OCI-LY3 (cell line): ENCODE results near the gene GPRC5B.

Experiments
- H2AFZ ChIP-seq: fragments of 200-600, 300-600 bp; shearing (Covaris generic); 2 replicates; pipeline ENCODE4 v1.6.0; 2014; ENCODE audit warnings: antibody characterized with exemption, low read depth, low read length
- H3K27ac ChIP-seq: fragments of 200-600, 300-600 bp; sonication (generic); 2 replicates; pipeline ENCODE4 v1.5.1; 2014; ENCODE audit warnings: mild to moderate bottlenecking, low read length, moderate library complexity, mixed read lengths
- H3K27me3 ChIP-seq: fragments of 200-600, 300-600 bp; sonication (generic); 2 replicates; pipeline ENCODE4 v1.6.1; 2014; ENCODE audit warnings: low read depth, low read length, mixed read lengths
- H3K36me3 ChIP-seq: fragments of 200-600, 300-600 bp; sonication (generic); replicated peaks from 2 replicates; pipeline ENCODE3; 2014; ENCODE audit warnings: low read depth, low read length, mixed read lengths
- H3K4me1 ChIP-seq: fragments of 300-600, 200-600 bp; sonication (generic); 2 replicates; pipeline ENCODE4 v1.6.1; 2014; ENCODE audit warnings: low read length, mixed read lengths
- H3K4me2 ChIP-seq: fragments of 200-600, 300-600 bp; sonication (generic); 2 replicates; pipeline ENCODE4 v1.6.1; 2014; ENCODE audit warnings: low read length, mixed read lengths
- H3K4me3 ChIP-seq: fragments of 300-600, 200-600 bp; sonication (generic); 2 replicates; pipeline ENCODE4 v1.5.1; 2014; ENCODE audit warnings: antibody characterized with exemption, mild to moderate bottlenecking, low read length, moderate library complexity
- H3K79me2 ChIP-seq: fragments of 300-600, 200-600 bp; shearing (Covaris generic); 2 replicates; pipeline ENCODE4 v1.6.1; 2014; ENCODE audit warnings: mild to moderate bottlenecking, low read length, mixed read lengths
- H3K9ac ChIP-seq: fragments of 300-600, 200-600 bp; shearing (Covaris generic); 2 replicates; pipeline ENCODE4 v1.6.0; 2014; ENCODE audit warnings: mild to moderate bottlenecking, low read length, moderate library complexity
- H3K9me3 ChIP-seq: fragments of 200-600, 300-600 bp; shearing (Covaris generic); 2 replicates; pipeline ENCODE4 v1.6.1; 2014; ENCODE audit warnings: low read length, mixed read lengths; ENCODE audit not compliant: insufficient read depth
- H4K20me1 ChIP-seq: fragments of 200-600, 300-600 bp; sonication (generic); 2 replicates; pipeline ENCODE4 v1.6.1; 2016; ENCODE audit warnings: low read length, mixed read lengths; ENCODE audit not compliant: insufficient read depth
- EZH2phosphoT487 ChIP-seq: fragments of 200-600 bp; shearing (Covaris generic); IDR thresholded peaks from 2 replicates; pipeline ENCODE4 v1.6.1; 2018; ENCODE audit warnings: antibody characterized with exemption, mixed run types, low read depth
- TF ChIP-seq, protein P1 (sequence below): fragments of 200-600, 300-600 bp; sonication (generic); IDR thresholded peaks from 2 replicates; pipeline ENCODE4 v1.5.1; 2014; ENCODE audit warnings: antibody characterized with exemption, low read length, low read depth

The GPRC5B gene

DNA sequence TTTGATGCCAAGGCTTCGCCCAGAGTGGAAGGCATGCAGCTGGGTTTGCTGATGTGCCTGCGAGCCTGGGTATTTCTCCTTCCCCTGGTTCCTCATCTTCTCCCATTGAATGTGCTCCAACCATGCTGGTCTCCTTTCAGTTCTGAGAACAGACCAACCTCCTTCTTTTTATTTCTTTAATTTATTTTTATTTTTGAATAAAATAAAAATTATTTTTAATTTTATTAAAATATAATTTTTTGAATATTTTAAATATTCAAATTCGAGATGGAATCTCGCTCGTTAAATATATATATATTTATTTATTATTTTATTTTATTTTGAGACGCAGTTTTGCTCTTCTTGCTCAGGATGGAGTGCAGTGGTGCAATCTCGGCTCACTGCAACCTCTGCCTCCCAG is 30.2 kb upstream of the GPRC5B start:
- no peak for TF ChIP-seq EZH2phosphoT487
- TF ChIP-seq, protein P1, sequence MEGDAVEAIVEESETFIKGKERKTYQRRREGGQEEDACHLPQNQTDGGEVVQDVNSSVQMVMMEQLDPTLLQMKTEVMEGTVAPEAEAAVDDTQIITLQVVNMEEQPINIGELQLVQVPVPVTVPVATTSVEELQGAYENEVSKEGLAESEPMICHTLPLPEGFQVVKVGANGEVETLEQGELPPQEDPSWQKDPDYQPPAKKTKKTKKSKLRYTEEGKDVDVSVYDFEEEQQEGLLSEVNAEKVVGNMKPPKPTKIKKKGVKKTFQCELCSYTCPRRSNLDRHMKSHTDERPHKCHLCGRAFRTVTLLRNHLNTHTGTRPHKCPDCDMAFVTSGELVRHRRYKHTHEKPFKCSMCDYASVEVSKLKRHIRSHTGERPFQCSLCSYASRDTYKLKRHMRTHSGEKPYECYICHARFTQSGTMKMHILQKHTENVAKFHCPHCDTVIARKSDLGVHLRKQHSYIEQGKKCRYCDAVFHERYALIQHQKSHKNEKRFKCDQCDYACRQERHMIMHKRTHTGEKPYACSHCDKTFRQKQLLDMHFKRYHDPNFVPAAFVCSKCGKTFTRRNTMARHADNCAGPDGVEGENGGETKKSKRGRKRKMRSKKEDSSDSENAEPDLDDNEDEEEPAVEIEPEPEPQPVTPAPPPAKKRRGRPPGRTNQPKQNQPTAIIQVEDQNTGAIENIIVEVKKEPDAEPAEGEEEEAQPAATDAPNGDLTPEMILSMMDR: no peak
- Histone ChIP-seq H3K4me1 (no peaks in the 10 kb centered on the region), H3K36me3 (no peaks in the 10 kb centered on the region), H3K4me3 (no peak overlapping the region), H3K4me2 (no peak overlapping the region), H3K27ac (no peak overlapping the region), H2AFZ (no peak overlapping the region), H3K79me2 (no peaks in the 10 kb centered on the region), H3K9ac (no peak overlapping the region), H3K27me3 (peaks cover 5% of the 10 kb centered on the region; the same call in 1 of the 2 replicates), H3K9me3 (no peaks in the 10 kb centered on the region), H4K20me1 (no peaks in the 10 kb centered on the region)

DNA sequence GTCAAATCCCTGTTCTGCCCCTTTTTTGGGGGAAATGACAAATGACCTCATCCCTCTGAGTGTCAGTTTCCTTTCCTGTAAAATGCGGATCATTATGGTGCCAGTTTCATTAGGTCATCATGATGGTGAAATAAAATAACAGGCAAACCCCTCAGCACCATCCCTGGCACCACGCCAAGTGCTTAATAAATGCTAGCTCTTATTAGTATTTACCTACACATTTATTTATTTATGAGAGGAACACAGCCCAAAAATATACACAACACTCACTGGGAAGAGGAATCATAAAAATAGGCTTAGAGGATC is 28.6 kb upstream of the GPRC5B start:
- Histone ChIP-seq H3K4me2 (no peak overlapping the region), H3K27ac (no peak overlapping the region), H3K27me3 (peaks cover 5% of the 10 kb centered on the region; the same call in 1 of the 2 replicates), H3K36me3 (no peaks in the 10 kb centered on the region), H4K20me1 (no peaks in the 10 kb centered on the region), H3K79me2 (no peaks in the 10 kb centered on the region), H2AFZ (no peak overlapping the region), H3K4me3 (no peak overlapping the region), H3K9me3 (no peaks in the 10 kb centered on the region), H3K9ac (no peak overlapping the region), H3K4me1 (no peaks in the 10 kb centered on the region)
- no peak for TF ChIP-seq EZH2phosphoT487
- TF ChIP-seq, protein P1: no peak

DNA sequence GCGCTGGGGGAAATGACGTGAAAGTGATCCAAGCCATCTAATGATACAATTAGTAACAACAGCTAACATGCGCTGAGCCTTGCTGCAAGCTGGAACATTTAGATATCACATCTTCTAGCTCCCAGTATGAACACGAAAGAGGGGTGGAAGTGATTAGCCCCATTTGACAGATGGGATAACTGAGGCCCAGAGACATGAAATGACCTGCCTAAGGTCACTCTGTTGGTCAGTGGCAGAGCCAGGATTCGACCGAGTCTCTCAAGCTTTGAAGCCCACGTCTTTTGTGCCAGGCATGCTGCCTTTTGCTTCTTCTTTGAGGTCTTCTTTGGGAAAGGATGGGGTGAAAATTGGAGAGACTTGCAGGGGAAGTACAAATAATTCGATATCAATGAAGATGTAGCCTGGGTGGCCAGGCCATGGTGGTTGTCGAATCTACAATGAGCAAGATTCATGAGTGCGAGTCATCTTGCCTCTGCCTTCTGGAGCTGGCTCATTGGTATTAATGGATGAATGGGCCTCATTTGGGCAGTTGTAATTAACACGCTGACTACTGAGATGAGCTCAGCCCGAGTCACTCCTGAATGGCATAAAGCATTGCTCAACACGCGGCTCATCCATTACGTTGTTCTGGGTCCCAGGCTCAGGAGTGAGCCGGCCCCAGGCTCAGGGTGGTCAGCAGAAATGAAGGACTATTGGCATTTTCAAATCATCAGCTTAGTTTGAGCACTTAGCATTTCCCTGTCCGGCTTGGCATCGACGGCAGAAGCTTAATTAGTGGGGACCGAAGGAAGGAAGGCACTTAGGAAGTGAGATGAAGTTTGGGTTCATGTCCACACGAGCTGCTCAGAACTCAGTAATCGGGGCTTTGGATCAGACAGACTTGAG is 28.0 kb upstream of the GPRC5B start:
- no peaks in the 10 kb centered on the region for H4K20me1 ChIP-seq
- no peak overlapping the region for H3K9ac ChIP-seq
- no peaks in the 10 kb centered on the region for H3K9me3 ChIP-seq
- TF ChIP-seq, protein P1: no peak
- no peak for TF ChIP-seq EZH2phosphoT487
- H3K4me3 ChIP-seq: no peak overlapping the region
- no peaks in the 10 kb centered on the region for H3K79me2 ChIP-seq
- H3K27ac ChIP-seq: no peak overlapping the region
- H3K36me3 ChIP-seq: no peaks in the 10 kb centered on the region
- 0 out of 2 replicates have a peak, but pooled peaks cover 2% of the 10 kb centered on the region for H3K4me1 ChIP-seq
- no peak overlapping the region for H2AFZ ChIP-seq
- H3K4me2 ChIP-seq: no peak overlapping the region
- peaks cover 5% of the 10 kb centered on the region; the same call in 1 of the 2 replicates for H3K27me3 ChIP-seq

DNA sequence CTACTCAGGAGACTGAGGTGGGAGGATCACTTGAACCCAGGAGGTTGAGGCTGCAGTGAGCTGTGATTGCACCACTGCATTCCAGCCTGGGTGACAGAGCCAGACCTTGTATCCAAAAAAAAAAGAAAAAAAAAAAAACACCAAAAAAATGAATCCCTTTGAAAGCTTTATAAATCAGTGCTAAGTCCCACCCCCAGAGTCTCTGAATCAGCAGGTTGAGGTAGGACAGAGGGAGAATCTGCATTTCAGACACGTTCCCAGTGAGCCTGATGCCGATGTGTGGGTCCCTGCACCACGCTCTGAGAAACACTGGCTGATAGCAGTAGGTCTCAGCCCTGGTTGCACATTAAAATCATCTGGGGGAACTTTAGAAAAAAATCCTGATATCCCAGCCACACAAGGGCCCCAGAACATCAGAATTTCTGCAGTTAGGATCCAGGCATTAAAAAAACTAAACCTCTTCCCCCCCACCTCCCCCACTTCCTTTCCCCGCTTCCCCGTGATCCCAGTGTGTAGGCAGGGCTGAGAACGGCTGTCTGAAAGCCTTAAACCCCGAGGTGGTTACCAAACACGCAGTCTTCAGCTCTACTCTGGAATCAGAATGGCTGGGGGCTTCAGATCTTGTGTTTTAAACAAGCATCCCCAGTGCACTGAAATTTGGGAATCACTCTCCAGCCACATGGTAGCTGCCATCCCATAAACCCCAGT is 27.3 kb upstream of the GPRC5B start:
- Histone ChIP-seq H3K27me3 (peaks cover 5% of the 10 kb centered on the region), H3K36me3 (no peaks in the 10 kb centered on the region), H3K4me3 (no peak overlapping the region), H3K79me2 (no peaks in the 10 kb centered on the region), H3K27ac (no peak overlapping the region), H2AFZ (no peak overlapping the region), H3K9ac (no peak overlapping the region), H4K20me1 (no peaks in the 10 kb centered on the region), H3K9me3 (no peaks in the 10 kb centered on the region), H3K4me2 (no peak overlapping the region), H3K4me1 (peaks cover 8% of the 10 kb centered on the region; the same call in 1 of the 2 replicates)
- TF ChIP-seq EZH2phosphoT487: no peak
- TF ChIP-seq, protein P1: no peak
